Gastroesophageal sphincter (tissue), 4 donors: Measurements from ENCODE around the gene AACS. TPM values are rescaled to one million over a fixed set of nuclear protein-coding genes. Genes with fewer than 3 reads are reported as not detected.

ENCODE experiments used
- ATAC-seq: fragments of 150-250 bp; one replicate; pipeline ENCODE4 v1.9.1; 2016; ENCODE audit warnings: mild to moderate bottlenecking, moderate library complexity
- H3K27ac ChIP-seq, 4 donors: fragments of 200-600 bp; sonication (generic) in 3 of 4; 1 replicate in 3 of 4; 2 replicates in 1 of 4; pipeline ENCODE4 v1.5.1; 2016 to 2019
- H3K27me3 ChIP-seq: fragments of 200-600 bp; sonication (generic); one replicate; pipeline ENCODE4 v1.5.1; 2019
- H3K36me3 ChIP-seq, 2 donors: fragments of 200-600 bp; sonication (generic); one replicate each; pipeline ENCODE4 v1.5.1; 2019; ENCODE audit warnings: control low read depth in 1 of 2
- H3K4me1 ChIP-seq, 3 donors: fragments of 200-600 bp; sonication (generic); 1 replicate in 2 of 3; 2 replicates in 1 of 3; pipeline ENCODE4 v1.5.1; 2016 to 2019; ENCODE audit warnings: control low read depth in 2 of 3
- H3K4me3 ChIP-seq, 2 donors: fragments of 200-600 bp; sonication (generic); one replicate each; pipeline ENCODE4 v1.5.1; 2019; ENCODE audit warnings: mild to moderate bottlenecking in 1 of 2, moderate library complexity in 1 of 2
- H3K9me3 ChIP-seq, 3 donors: fragments of 200-600 bp; sonication (generic); one replicate each; pipeline ENCODE4 v1.5.1; 2017 to 2019; ENCODE audit warnings: control low read depth in 2 of 3
- CTCF ChIP-seq, 4 experiments: fragments of 200-600 bp in 2 of 4; fragments of 450-650 bp in 2 of 4; sonication (generic) in 1 of 4; IDR thresholded peaks; one replicate each; pipeline ENCODE4 v1.5.1; 2017 to 2019; ENCODE audit warnings: antibody characterized with exemption in 4 of 4, mild to moderate bottlenecking in 2 of 4, moderate library complexity in 2 of 4
- EP300 ChIP-seq: sonication (generic); formaldehyde crosslinking; IDR thresholded peaks from one replicate; pipeline ENCODE4 v1.6.1; 2017; ENCODE audit warnings: antibody characterized with exemption, mild to moderate bottlenecking
- POLR2A ChIP-seq, 2 donors: fragments of 450-650 bp; IDR thresholded peaks; one replicate each; pipeline ENCODE4 v1.6.1; 2017; ENCODE audit warnings: antibody characterized with exemption in 2 of 2, mild to moderate bottlenecking in 2 of 2, moderate library complexity in 1 of 2
- POLR2AphosphoS5 ChIP-seq: sonication (generic); formaldehyde crosslinking; IDR thresholded peaks from one replicate; pipeline ENCODE4 v1.6.1; 2017; ENCODE audit warnings: antibody characterized with exemption
- WGBS, 2 donors: methylation state at CpG; one replicate each; pipeline ENCODE4 v1.1.5; 2018; ENCODE audit warnings: low coverage in 1 of 2; 5-methylcytosine and 5-hydroxymethylcytosine counted together
- total RNA-seq, 4 donors: library from RNA; depleted of rRNA; stranded (reverse); fragments of >200 nt; gene quantifications; one replicate each; pipeline ENCODE4 v1.1.0, GENCODE V29; 2016

Gene AACS
- total RNA-seq, 4 donors from 2014 or later, result 10.3 to 14.6 (median 11.8) TPM

GRCh38 chr12:125038976-125039625 is 26.1 kb upstream of the AACS start:
- no peak for ATAC-seq
- Histone ChIP-seq H3K27me3 (no peaks in the 10 kb centered on the region), H3K9me3 (no peaks in the 10 kb centered on the region), H3K36me3 (no peaks in the 10 kb centered on the region), H3K4me1 (no peaks in the 10 kb centered on the region), H3K27ac (no peak overlapping the region), H3K4me3 (no peak overlapping the region)
- TF ChIP-seq POLR2AphosphoS5 (no peak), EP300 (no peak), CTCF (IDR thresholded peaks at IDR 0.05) (no peak), POLR2A (IDR thresholded peaks at IDR 0.05) (no peak)
- WGBS, 2 donors, result 58 to 73% methylated on average over 3 to 6 of the region's 6 CpGs

- Histone ChIP-seq H3K4me1 (peaks cover 0 to 11% (median 0%) of the 10 kb centered on the region in 3 donors), H3K4me3 (peak overlapping the region; percentile 27 to 59), H3K36me3 (no peaks in the 10 kb centered on the region), H3K27me3 (no peaks in the 10 kb centered on the region), H3K27ac (peak overlapping the region in 3 of 4 donors; percentile 8 to 57 (median 53)), H3K9me3 (no peaks in the 10 kb centered on the region)
- TF ChIP-seq CTCF (IDR thresholded peaks at IDR 0.05) (no peak), POLR2AphosphoS5 (no peak), EP300 (no peak), POLR2A (IDR thresholded peaks at IDR 0.05) (no peak)
- 10 to 43% methylated on average over 2 to 15 of the region's 15 CpGs for WGBS, 2 donors
- ATAC-seq, result no peak
These were observed 16.2 kb upstream of the AACS start for GRCh38 chr12:125049093-125049458.

GRCh38 chr12:125050446-125050845 is 14.8 kb upstream of the AACS start:
- Histone ChIP-seq H3K27me3 (no peaks in the 10 kb centered on the region), H3K4me3 (no peak overlapping the region), H3K4me1 (peaks cover 0 to 11% (median 0%) of the 10 kb centered on the region in 3 donors), H3K9me3 (no peaks in the 10 kb centered on the region), H3K36me3 (no peaks in the 10 kb centered on the region), H3K27ac (no peak overlapping the region)
- no peak for TF ChIP-seq POLR2A (IDR thresholded peaks at IDR 0.05)
- no peak for TF ChIP-seq POLR2AphosphoS5
- TF ChIP-seq EP300, result no peak
- no peak for TF ChIP-seq CTCF (IDR thresholded peaks at IDR 0.05)
- 75 to 78% methylated on average over 4 to 6 of the region's 10 CpGs for whole genome bisulfite sequencing, 2 donors
- no peak for ATAC-seq

- WGBS, 2 donors, result 66 to 78% methylated on average over 3 of the region's 3 CpGs
- TF ChIP-seq POLR2A (IDR thresholded peaks at IDR 0.05) (no peak), EP300 (no peak), CTCF (IDR thresholded peaks at IDR 0.05) (no peak), POLR2AphosphoS5 (no peak)
These were observed 14.4 kb upstream of the AACS start for GRCh38 chr12:125050868-125051267.

GRCh38 chr12:125053821-125054220 is 11.4 kb upstream of the AACS start:
- H3K27ac ChIP-seq, result no peak overlapping the region
- H3K9me3 ChIP-seq, result no peaks in the 10 kb centered on the region
- peaks cover 0 to 11% (median 0%) of the 10 kb centered on the region in 3 donors for H3K4me1 ChIP-seq
- H3K27me3 ChIP-seq, result peaks cover 20% of the 10 kb centered on the region
- TF ChIP-seq CTCF (IDR thresholded peaks at IDR 0.05) (no peak), POLR2AphosphoS5 (no peak), EP300 (no peak), POLR2A (IDR thresholded peaks at IDR 0.05) (no peak)
- H3K4me3 ChIP-seq, result no peak overlapping the region
- 57 to 63% methylated on average over 6 to 8 of the region's 8 CpGs for WGBS, 2 donors
- H3K36me3 ChIP-seq, result no peaks in the 10 kb centered on the region
- ATAC-seq, result no peak

More at GRCh38 chr12:125050868-125051267, 14.4 kb upstream of the AACS start:
- no peak overlapping the region for H3K27ac ChIP-seq
- no peak overlapping the region for H3K4me3 ChIP-seq
- H3K4me1 ChIP-seq, result peaks cover 0 to 11% (median 0%) of the 10 kb centered on the region in 3 donors
- H3K27me3 ChIP-seq, result no peaks in the 10 kb centered on the region
- no peaks in the 10 kb centered on the region for H3K36me3 ChIP-seq
- no peak for ATAC-seq
- no peaks in the 10 kb centered on the region for H3K9me3 ChIP-seq
